WTC11 (cell line): Measurements from ENCODE around the gene SRGAP1.

ENCODE experiments used
- FOXJ3 ChIP-seq: sonication (generic); formaldehyde crosslinking; IDR thresholded peaks from 2 replicates; pipeline ENCODE4 v1.9.0; 2021; ENCODE audit warnings: missing genetic modification reagents, mild to moderate bottlenecking, borderline replicate concordance
- PRRX2 ChIP-seq: fragments of 250-450 bp; sonication (Bioruptor Pico); IDR thresholded peaks from 2 replicates; pipeline ENCODE4 v1.8.0; 2021; ENCODE audit warnings: mild to moderate bottlenecking
- TF ChIP-seq, protein P1 (sequence below): sonication (generic); formaldehyde crosslinking; IDR thresholded peaks from 2 replicates; pipeline ENCODE4 v1.8.0; 2022; ENCODE audit warnings: mild to moderate bottlenecking, missing genetic modification reagents
- TF ChIP-seq, protein P2 (sequence below): sonication (generic); formaldehyde crosslinking; IDR thresholded peaks from 2 replicates; pipeline ENCODE4 v1.8.0; 2022; ENCODE audit warnings: mild to moderate bottlenecking, missing genetic modification reagents

DNA sequence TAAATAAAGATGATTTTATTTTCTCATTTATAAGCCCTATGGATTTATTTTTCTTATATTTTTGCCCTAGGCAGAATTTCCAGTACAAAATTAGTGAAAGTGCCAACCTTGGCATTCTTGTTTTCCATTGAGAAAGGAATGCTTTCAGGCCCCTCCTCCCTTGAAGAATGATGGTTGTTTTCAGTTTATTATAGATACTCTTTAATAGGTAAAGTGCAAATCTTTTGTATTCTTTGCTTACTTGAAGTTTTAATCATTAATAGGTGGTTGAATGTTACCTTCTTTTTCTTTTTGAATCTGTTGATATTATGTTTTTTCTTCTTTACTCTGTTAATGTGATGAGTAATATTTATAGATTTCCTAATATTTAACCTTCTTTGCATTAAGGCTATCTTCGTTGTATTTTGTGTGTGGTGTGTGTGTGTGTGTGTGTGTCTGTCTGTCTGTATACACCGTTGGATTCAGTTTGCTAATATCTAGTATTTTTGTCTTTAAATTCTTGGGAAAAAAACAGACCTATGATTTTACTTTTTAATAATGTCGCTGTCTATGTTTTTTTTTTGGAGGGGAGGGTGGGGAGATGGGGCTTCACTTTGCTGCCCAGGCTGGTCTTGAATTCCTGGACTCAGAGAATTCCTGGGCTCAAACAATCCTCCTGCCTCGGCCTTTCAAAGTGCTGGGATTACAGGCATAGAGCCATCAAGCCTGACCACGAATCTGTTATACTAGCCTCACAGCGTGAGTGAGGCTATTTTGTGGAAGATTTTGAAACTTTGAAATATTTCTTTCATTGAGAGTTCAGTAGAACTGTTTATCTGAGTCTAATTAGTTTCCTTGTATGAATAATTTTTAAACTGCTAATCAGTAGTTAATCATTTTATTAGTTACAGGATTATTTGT, 13.5 kb downstream of the SRGAP1 start:
- TF ChIP-seq PRRX2 (CRISPR knock-in tag) (no peak), FOXJ3 (CRISPR knock-in tag) (no peak)
- TF ChIP-seq, protein P1, sequence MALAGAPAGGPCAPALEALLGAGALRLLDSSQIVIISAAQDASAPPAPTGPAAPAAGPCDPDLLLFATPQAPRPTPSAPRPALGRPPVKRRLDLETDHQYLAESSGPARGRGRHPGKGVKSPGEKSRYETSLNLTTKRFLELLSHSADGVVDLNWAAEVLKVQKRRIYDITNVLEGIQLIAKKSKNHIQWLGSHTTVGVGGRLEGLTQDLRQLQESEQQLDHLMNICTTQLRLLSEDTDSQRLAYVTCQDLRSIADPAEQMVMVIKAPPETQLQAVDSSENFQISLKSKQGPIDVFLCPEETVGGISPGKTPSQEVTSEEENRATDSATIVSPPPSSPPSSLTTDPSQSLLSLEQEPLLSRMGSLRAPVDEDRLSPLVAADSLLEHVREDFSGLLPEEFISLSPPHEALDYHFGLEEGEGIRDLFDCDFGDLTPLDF (CRISPR knock-in tag) = no peak
- TF ChIP-seq, protein P2, sequence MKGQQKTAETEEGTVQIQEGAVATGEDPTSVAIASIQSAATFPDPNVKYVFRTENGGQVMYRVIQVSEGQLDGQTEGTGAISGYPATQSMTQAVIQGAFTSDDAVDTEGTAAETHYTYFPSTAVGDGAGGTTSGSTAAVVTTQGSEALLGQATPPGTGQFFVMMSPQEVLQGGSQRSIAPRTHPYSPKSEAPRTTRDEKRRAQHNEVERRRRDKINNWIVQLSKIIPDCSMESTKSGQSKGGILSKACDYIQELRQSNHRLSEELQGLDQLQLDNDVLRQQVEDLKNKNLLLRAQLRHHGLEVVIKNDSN (CRISPR knock-in tag) = no peak
